ENCODE data around the gene ZNF618.

ZNF618 gene, protein sequence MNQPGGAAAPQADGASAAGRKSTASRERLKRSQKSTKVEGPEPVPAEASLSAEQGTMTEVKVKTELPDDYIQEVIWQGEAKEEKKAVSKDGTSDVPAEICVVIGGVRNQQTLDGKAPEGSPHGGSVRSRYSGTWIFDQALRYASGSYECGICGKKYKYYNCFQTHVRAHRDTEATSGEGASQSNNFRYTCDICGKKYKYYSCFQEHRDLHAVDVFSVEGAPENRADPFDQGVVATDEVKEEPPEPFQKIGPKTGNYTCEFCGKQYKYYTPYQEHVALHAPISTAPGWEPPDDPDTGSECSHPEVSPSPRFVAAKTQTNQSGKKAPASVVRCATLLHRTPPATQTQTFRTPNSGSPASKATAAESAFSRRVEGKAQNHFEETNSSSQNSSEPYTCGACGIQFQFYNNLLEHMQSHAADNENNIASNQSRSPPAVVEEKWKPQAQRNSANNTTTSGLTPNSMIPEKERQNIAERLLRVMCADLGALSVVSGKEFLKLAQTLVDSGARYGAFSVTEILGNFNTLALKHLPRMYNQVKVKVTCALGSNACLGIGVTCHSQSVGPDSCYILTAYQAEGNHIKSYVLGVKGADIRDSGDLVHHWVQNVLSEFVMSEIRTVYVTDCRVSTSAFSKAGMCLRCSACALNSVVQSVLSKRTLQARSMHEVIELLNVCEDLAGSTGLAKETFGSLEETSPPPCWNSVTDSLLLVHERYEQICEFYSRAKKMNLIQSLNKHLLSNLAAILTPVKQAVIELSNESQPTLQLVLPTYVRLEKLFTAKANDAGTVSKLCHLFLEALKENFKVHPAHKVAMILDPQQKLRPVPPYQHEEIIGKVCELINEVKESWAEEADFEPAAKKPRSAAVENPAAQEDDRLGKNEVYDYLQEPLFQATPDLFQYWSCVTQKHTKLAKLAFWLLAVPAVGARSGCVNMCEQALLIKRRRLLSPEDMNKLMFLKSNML

GRCh38 chr9:113876151-113876992 is at the start of gene ZNF618:
TSS of gene ZNF618 (plus strand) at chr9:113876309. CDS start at chr9:113876381, 72 bp downstream.
- DNase-seq, result no peak

- no peak for DNase-seq
Measured at GRCh38 chr9:113828221-113828620, 47.9 kb upstream of the ZNF618 start.

- DNase-seq, result no peak
Measured at GRCh38 chr9:113837334-113837733, 38.8 kb upstream of the ZNF618 start.

GRCh38 chr9:113842086-113842485 is 34.0 kb upstream of the ZNF618 start:
- no peak for DNase-seq

DNA sequence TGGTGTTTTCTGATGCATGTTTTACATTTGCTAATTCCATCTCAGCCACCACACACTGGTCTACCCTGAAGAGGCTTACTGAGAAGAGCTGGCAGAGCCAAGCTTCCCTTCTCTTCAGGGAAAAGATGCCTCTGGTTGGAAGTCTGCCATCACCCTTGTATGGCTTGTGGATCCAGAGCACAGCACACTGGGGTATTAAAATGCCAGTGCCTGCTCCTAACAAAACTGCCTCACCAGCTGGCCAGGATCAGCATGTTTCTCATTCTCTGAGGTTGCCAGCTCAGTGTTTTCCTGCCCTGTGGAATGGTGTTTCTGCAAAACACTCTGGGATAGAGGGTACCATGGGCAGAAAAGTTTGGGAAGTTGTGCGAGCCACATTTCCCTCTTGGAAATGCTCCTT is 31.6 kb upstream of the ZNF618 start:
- no peak for DNase-seq

DNA sequence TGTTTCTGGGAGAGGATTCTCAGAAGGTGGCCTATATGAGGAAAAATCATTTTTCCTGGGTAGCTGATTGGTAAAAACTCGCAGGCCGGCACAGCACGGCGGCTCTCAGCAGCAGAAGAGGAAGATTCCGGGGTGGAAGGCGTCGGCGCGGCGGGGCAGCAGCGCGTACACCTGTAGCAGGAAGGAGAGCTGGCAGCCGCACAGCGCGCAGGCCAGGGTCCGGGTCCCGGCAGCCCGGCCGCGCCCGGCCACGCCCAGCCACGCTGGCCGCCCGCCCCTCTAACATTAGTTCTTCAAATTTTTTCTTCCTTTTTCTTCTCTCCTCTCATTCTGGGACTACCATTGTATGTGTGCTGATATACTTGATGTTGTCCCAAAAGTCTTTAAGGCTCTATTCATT is 24.8 kb upstream of the ZNF618 start:
- DNase-seq, result no peak

- DNase-seq, result no peak
Measured at GRCh38 chr9:113851873-113852272, 24.2 kb upstream of the ZNF618 start.

DNA sequence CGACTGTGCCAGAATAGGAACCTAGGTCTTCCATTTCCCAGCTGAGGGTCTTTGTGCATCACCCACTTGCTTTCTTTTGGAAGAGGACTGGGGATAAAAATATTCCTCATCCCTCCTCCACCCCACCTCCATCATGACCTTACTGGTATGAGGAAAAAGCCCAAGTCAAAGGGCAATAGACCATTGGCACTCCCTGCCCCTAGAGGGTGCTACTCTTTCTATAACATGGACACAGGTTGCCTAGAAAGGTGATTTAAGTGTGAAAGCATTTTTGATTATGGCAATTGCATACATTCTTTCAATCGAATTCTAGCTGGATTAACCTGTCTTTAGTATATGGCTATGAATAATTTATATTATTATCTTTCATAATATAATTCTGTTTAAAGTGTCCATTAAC is 22.8 kb upstream of the ZNF618 start:
- DNase-seq, result no peak

- DNase-seq, result no peak
Measured at GRCh38 chr9:113854310-113854709, 21.8 kb upstream of the ZNF618 start.

GRCh38 chr9:113857875-113858274 is 18.2 kb upstream of the ZNF618 start:
- no peak for DNase-seq

DNA sequence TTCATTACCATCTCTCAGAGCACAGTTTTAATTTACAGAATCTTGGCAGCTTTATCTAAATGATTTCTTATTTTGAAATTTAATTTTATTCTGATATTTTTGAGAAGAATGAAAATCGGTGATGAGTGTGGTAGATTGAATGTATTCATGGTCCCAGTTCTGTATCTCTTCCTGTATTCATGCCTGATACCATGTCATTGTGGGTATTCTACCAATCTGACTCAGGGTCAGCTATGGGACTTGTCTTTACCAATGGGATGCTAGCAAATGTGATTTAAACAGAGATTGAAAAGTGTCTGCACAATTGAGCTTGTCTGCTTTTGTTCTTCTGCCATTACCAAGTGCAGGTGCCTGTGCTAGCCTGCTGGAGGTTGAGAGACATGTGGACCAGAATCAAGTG is 17.8 kb upstream of the ZNF618 start:
- no peak for DNase-seq

DNA sequence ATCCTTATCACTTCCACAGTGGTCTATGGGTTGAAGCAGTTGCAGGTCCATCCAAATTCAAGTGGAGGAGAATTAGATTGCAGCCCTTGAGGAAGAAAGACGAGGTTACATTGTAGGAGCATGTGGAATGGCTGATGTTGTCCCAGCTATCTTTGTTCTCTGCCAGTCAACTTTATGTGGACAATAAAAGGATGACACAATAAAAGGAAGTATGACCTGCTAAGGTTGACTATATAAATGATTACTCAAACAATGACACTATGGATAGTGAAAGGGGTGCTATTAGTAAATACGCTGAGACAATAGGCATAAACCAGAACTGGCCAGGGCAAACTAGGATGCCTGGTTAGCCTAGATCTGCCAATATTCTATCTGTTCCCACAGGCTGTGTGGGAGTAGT is 12.8 kb upstream of the ZNF618 start:
- DNase-seq, result no peak

DNA sequence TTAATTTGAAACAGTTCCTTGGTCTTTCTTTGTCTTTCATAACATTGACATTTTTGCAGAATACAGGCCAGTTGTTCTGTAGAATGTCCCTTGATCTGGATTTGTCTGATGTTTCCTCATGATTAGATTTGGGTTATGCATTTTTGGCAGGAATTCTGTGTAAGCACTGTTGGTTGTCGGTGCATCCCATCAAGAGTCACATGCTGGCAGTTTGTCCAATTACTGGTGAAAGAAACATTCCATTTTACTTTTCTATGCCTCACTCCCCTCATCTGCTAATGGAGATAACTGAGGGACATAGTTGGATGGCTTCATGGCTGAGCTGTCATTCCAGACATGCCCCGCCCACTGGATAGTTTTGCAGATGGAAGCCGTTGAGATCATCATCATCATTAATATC is 7.6 kb upstream of the ZNF618 start:
- no peak for DNase-seq

DNA sequence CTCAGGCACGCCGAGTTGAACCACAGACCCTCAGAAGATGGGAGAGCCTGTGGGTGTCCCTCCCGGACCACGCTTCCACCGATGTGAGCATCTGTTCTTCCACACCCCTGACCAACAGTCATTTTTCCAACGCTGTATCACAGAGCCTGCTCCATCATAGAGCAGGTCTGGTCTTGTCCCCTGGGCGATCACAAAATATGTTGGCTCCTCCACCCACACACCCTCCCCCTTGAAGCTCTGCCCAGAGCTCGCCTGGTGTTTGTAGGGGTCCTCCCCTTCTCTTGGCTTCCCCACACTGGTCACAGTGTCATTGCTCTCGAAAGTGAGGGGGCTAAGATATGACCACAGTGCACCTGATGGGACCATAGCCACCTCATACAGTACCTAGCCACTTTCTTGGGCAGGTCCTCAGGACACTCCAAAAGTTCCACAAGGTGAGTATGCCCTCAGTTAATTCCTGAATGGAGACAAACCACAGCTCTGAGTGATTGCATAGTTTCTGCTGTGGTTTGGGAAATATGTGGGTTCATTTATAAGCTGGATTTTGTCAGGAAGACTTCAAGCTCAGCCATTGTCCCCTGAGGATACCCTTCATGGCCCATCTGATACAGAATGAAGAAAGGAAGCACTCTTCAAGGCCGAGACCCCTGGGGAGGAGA is 3.5 kb upstream of the ZNF618 start:
- no peak for DNase-seq

DNA sequence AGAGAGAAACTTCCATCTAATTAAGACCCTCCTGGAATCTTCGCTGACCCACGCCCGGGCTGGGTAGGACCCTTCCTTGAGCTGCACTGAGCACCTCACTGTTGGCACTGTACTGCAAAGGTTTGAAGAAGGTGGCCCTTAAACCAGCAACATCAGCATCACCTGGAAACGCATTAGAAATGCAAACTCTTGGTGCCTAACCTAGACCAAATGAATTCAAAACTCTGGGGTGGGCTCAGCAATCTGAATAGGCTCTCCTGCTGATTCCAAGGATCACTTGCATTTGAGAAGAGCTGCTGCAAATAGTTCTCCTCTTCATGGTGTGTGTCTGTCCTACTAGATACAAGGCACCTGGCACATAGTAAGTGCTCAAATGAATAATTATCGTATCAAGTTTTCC is 2.7 kb upstream of the ZNF618 start:
- DNase-seq, result no peak

- DNase-seq, result no peak
Measured at GRCh38 chr9:113873926-113874325, 2.2 kb upstream of the ZNF618 start.

DNA sequence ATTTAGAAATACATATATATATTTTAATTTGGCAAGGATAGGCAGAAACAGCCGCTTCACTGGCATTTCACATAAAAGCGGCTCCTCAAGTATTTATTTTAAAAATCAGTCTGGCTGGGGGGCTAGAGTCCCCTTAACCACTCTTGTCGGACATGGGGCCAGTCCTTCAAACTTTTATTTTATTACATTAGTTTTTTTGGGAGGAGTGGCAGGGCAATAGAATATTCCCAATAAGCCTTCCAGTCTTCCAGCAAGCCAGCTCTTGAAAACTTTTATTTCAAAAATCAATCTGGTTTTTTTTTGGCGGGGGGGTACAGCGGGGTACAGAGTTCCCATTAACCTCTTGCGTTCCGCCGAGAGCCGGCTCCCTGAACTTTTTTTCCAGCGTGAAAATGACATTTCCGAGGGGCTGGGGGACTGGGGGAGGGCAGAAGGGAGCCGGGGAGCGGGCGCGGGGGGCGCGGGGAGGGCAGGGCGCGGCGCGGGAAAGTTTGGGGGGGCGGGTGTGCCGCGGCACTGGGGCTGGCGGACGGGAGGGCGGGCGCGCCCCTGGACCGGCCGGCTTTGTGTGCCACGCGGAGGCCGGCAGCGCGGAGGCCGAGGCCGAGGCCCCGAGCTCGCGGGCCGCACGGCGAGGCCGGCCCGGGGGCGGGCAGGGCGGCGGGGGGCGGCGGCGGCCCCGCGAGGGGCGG is 504 bp upstream of the ZNF618 start:
- no peak for DNase-seq

DNA sequence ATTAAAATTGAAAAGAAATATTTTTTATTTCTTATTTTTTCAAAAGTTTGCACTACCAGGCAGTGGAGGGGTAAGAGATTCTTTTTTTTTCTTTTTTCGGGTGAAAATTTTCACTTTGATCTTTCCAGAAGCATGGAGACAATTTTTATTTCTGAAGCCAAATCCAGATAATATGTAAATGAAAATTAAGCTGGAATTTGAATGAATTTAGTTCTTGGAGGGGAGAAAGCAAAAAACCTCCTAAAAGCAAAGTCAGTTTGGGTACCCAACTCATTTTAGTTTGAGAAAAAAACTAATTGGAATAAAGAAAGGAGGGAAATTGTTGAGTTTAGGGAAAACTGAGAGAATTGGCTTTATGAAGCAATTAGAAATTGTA is 872 bp downstream of the ZNF618 start:
- DNase-seq, result no peak

GRCh38 chr9:113879318-113879717 is 3.2 kb downstream of the ZNF618 start:
- DNase-seq, result no peak

DNA sequence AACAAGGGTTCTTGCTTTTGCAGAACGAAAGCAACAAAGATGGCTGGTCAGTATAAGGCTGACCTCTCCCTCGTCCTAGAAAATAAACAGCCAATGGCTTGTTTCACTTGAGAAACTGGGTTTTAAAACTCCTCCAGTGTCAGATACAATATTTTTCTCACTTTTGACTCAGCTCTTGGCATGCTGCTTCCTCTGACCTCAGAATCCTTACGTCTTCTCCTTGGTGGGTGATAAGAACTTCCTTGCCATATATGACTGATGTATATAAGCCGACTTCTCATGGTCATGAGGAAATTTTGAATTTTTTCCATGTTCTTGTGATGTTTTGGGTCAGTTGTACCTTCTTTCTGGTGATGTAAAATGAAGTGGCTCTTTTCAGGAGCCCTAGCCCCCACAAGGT is 3.8 kb downstream of the ZNF618 start:
- DNase-seq, result no peak

DNA sequence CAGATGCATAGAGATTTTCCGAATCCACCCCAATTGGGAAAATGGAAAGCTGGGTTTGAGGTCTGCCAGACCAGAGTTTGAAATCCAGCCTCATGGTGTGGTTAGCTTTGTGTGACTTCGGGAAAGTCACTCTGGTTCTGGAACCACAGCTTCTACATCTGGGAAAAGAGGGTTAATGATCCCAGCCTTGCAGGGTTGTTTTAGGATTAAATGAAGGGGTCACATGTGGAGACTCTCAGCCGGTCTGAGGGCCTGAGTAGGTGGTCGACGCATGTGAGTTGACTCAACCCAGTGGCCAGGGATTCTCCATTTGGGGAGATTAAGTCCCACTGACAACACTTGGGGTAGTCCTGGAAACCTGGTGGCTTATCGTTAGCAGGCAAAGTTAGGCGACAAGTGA is 6.1 kb downstream of the ZNF618 start:
- no peak for DNase-seq

DNA sequence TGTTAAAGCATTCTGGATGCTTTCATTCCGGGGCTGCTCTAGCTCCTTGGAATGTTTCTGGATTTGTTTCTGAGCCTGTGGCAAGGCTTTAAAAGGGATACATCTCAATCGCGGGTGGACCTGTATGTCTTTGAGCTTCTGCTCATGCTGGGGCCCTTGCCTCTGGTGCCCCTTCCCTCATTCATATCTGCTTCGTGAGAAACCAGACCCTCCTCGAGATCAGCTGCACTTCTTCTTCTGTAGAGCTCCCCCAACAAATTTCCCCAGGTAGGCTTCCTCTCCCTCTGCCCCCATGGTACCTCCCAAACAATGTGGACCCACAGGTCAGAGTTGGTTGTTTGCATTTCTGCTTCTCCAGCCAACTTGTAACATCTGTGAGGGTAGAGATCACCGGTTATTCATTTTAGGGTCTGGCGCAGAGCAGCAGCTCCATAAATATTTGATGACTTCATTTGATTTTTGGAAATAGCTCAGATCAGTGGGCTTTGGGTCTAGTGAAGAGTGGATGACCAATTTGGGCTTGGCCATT is 6.6 kb downstream of the ZNF618 start:
- no peak for DNase-seq
